ENCODE results near the gene IL6R. TPM values are rescaled to one million over a fixed set of nuclear protein-coding genes. Genes with fewer than 3 reads are reported as not detected.

Gene IL6R
- total and polyA plus RNA-seq, 2 of the 4 experiments (the other 2 are of a cell fraction), result 5.3 to 9.5 TPM

- TF ChIP-seq MXI1 (IDR thresholded peaks at IDR 0.05; ENCODE audit: borderline replicate concordance, low read depth, low read length), result no peak
- TF ChIP-seq, protein P1, sequence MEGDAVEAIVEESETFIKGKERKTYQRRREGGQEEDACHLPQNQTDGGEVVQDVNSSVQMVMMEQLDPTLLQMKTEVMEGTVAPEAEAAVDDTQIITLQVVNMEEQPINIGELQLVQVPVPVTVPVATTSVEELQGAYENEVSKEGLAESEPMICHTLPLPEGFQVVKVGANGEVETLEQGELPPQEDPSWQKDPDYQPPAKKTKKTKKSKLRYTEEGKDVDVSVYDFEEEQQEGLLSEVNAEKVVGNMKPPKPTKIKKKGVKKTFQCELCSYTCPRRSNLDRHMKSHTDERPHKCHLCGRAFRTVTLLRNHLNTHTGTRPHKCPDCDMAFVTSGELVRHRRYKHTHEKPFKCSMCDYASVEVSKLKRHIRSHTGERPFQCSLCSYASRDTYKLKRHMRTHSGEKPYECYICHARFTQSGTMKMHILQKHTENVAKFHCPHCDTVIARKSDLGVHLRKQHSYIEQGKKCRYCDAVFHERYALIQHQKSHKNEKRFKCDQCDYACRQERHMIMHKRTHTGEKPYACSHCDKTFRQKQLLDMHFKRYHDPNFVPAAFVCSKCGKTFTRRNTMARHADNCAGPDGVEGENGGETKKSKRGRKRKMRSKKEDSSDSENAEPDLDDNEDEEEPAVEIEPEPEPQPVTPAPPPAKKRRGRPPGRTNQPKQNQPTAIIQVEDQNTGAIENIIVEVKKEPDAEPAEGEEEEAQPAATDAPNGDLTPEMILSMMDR (conservative IDR thresholded peaks at IDR 0.05; ENCODE audit: low read depth, low read length), result no peak
- 21% methylated on average over 9 of the region's 20 CpGs; no CpG with 5 or more reads in 1 of the 2 experiments for WGBS, 2 experiments (ENCODE audit: extremely low coverage in 2 of 2, insufficient read length in 1 of 2)
- Histone ChIP-seq H2AK5ac (ENCODE audit: low read depth, low read length) (no peak overlapping the region), H4K5ac (ENCODE audit: low read depth, low read length) (no peak overlapping the region), H3K36me3 (ENCODE audit: control insufficient read depth, insufficient read depth, low read length) (no peaks in the 10 kb centered on the region), H3K56ac (ENCODE audit: extremely low read depth, insufficient read depth, low read length) (no peak overlapping the region), H3K4me2 (ENCODE audit: low read depth, low read length) (no peak overlapping the region), H2AK9ac (replicated peaks; ENCODE audit: low read depth, low read length, poor library complexity) (no peak overlapping the region), H2BK120ac (ENCODE audit: low read depth, low read length) (no peak overlapping the region), H3K14ac (replicated peaks; ENCODE audit: low read depth, low read length) (no peak overlapping the region), H2BK20ac (ENCODE audit: low read depth, low read length) (no peak overlapping the region), H3K27me3 (ENCODE audit: control insufficient read depth, insufficient read depth, low read length) (peaks cover 67% of the 10 kb centered on the region), H4K20me1 (ENCODE audit: insufficient read depth, low read length) (peaks cover 3% of the 10 kb centered on the region; the same call in 1 of the 2 replicates), H3K4me3 (ENCODE audit: insufficient read depth, low read depth, low read length) (no peak overlapping the region), H3K9ac (ENCODE audit: low read depth, low read length) (no peak overlapping the region), H3K27ac (ENCODE audit: insufficient read depth, low read length) (no peak overlapping the region), H3K79me1 (ENCODE audit: low read depth in 1 of 2, low read length in 2 of 2) (no peaks in the 10 kb centered on the region), H2BK5ac (ENCODE audit: low read depth, low read length, poor library complexity, severe bottlenecking) (no peak overlapping the region), H2BK15ac (ENCODE audit: low read depth, low read length) (no peak overlapping the region), H4K8ac (ENCODE audit: low read depth in 2 of 2, low read length in 2 of 2) (no peak overlapping the region), H2AFZ (replicated peaks; ENCODE audit: low read length, poor library complexity) (no peak overlapping the region), H3K9me3 (ENCODE audit: control insufficient read depth, insufficient read depth, low read length) (no peaks in the 10 kb centered on the region), H3K4me1 (ENCODE audit: control insufficient read depth, insufficient read depth, low read length) (peaks cover 2% of the 10 kb centered on the region; the same call in 1 of the 2 replicates), H3K23ac (ENCODE audit: low read depth, low read length) (no peak overlapping the region), H4K91ac (ENCODE audit: insufficient read depth, low read depth, low read length) (no peak overlapping the region), H3K9me1 (ENCODE audit: insufficient read depth, low read length) (peaks cover 3% of the 10 kb centered on the region), H3K18ac (ENCODE audit: low read depth, low read length) (no peak overlapping the region), H3K4ac (ENCODE audit: low read depth, low read length) (no peak overlapping the region)
- dilution Hi-C loops (cut with HindIII; ENCODE audit: low sequenced_read_pairs, unreplicated experiment), result no loop called here
- intact Hi-C loops (cut with micrococcal nuclease), result no loop called here
- POLR2A ChIA-PET (ENCODE audit: unreplicated experiment), result no interaction called here
- BruUV-seq (replicated peaks), result no TSS peak
- in situ Hi-C loops (cut with MboI; ENCODE audit: low sequenced_read_pairs), result loop anchor here (5.0 kb wide), 1 partner anchor 58 kb away; no protein-coding TSS in a partner anchor
- DNase-seq, result no peak
- no peak for ATAC-seq (ENCODE audit: low read depth)
- CTCF ChIA-PET, result no interaction called here
These were observed 83.8 kb downstream of the IL6R start for GRCh38 chr1:154488922-154489321.

All from IMR-90 (cell line).